Muscle layer of duodenum (tissue), 2 donors: ENCODE results near the gene PTCH2.
"Not testable (repeated sequence)": the region's sequence is repeated elsewhere in the genome, so short reads cannot be mapped to it uniquely, and the experiment has no call there.

Source experiments
- H3K27ac ChIP-seq: one replicate; pipeline ENCODE4 v1.7.0; 2013; ENCODE audit warnings: mild to moderate bottlenecking, low read length
- H3K27me3 ChIP-seq: one replicate; pipeline ENCODE4 v1.7.0; 2013; ENCODE audit warnings: low read depth, mild to moderate bottlenecking, control low read depth, low read length
- H3K36me3 ChIP-seq, 2 donors: one replicate each; pipeline ENCODE4 v1.7.0; 2013; ENCODE audit warnings: low read length in 2 of 2, control low read depth in 1 of 2, mild to moderate bottlenecking in 1 of 2; ENCODE audit not compliant: insufficient read depth in 2 of 2, control insufficient read depth in 1 of 2
- H3K4me1 ChIP-seq, 2 donors: one replicate each; pipeline ENCODE4 v1.7.0; 2013; ENCODE audit warnings: low read length in 2 of 2, mild to moderate bottlenecking in 2 of 2, control low read depth in 1 of 2, moderate library complexity in 1 of 2; ENCODE audit not compliant: insufficient read depth in 2 of 2, control insufficient read depth in 1 of 2
- H3K4me3 ChIP-seq, 2 donors: one replicate each; pipeline ENCODE4 v1.7.0; 2013; ENCODE audit warnings: low read length in 2 of 2, low read depth in 1 of 2, mild to moderate bottlenecking in 1 of 2
- H3K9me3 ChIP-seq, 2 donors: one replicate each; pipeline ENCODE4 v1.7.0; 2013; ENCODE audit warnings: low read length in 2 of 2, control low read depth in 1 of 2, mild to moderate bottlenecking in 1 of 2; ENCODE audit not compliant: control insufficient read depth in 1 of 2
- donor health status: healthy.

The PTCH2 gene

GRCh38 chr1:44838294-44838693, 4.8 kb downstream of the PTCH2 start:
- not testable (repeated sequence) for H3K4me1 ChIP-seq, H3K4me3 ChIP-seq, H3K36me3 ChIP-seq, H3K9me3 ChIP-seq, H3K27ac ChIP-seq, H3K27me3 ChIP-seq

GRCh38 chr1:44835738-44836675, 7.0 kb downstream of the PTCH2 start:
- Histone ChIP-seq H3K27me3 (no peaks in the 10 kb centered on the region), H3K4me3 (no peak overlapping the region), H3K9me3 (no peaks in the 10 kb centered on the region), H3K4me1 (no peaks in the 10 kb centered on the region), H3K36me3 (no peaks in the 10 kb centered on the region), H3K27ac (no peak overlapping the region)

- Histone ChIP-seq H3K27me3 (no peaks in the 10 kb centered on the region), H3K27ac (no peak overlapping the region), H3K36me3 (no peaks in the 10 kb centered on the region), H3K9me3 (no peaks in the 10 kb centered on the region), H3K4me1 (no peaks in the 10 kb centered on the region), H3K4me3 (no peak overlapping the region)
Measured at GRCh38 chr1:44834328-44834727, 8.7 kb downstream of the PTCH2 start.

GRCh38 chr1:44832056-44832705, 10.9 kb downstream of the PTCH2 start:
- Histone ChIP-seq H3K27ac (no peak overlapping the region), H3K36me3 (peaks cover 0 to 12% of the 10 kb centered on the region in 2 donors), H3K4me1 (no peaks in the 10 kb centered on the region), H3K27me3 (no peaks in the 10 kb centered on the region), H3K9me3 (no peaks in the 10 kb centered on the region), H3K4me3 (no peak overlapping the region)

GRCh38 chr1:44831516-44831915, 11.5 kb downstream of the PTCH2 start:
- H3K9me3 ChIP-seq: no peaks in the 10 kb centered on the region
- peaks cover 0 to 17% of the 10 kb centered on the region in 2 donors for H3K36me3 ChIP-seq
- no peak overlapping the region for H3K27ac ChIP-seq
- H3K27me3 ChIP-seq: no peaks in the 10 kb centered on the region
- H3K4me1 ChIP-seq: no peaks in the 10 kb centered on the region
- no peak overlapping the region for H3K4me3 ChIP-seq

GRCh38 chr1:44830900-44831304, 12.2 kb downstream of the PTCH2 start:
- Histone ChIP-seq H3K27me3 (no peaks in the 10 kb centered on the region), H3K36me3 (peaks cover 0 to 17% of the 10 kb centered on the region in 2 donors), H3K4me1 (no peaks in the 10 kb centered on the region), H3K9me3 (no peaks in the 10 kb centered on the region), H3K27ac (no peak overlapping the region), H3K4me3 (no peak overlapping the region)

- H3K9me3 ChIP-seq: no peaks in the 10 kb centered on the region
- peaks cover 0 to 17% of the 10 kb centered on the region in 2 donors for H3K36me3 ChIP-seq
- no peak overlapping the region for H3K4me3 ChIP-seq
- H3K27me3 ChIP-seq: no peaks in the 10 kb centered on the region
- no peak overlapping the region for H3K27ac ChIP-seq
- H3K4me1 ChIP-seq: no peaks in the 10 kb centered on the region
Measured at GRCh38 chr1:44829506-44830384, 13.3 kb downstream of the PTCH2 start.

GRCh38 chr1:44828841-44829440, 14.1 kb downstream of the PTCH2 start:
- Histone ChIP-seq H3K27me3 (no peaks in the 10 kb centered on the region), H3K9me3 (no peaks in the 10 kb centered on the region), H3K27ac (no peak overlapping the region), H3K4me1 (no peaks in the 10 kb centered on the region), H3K4me3 (no peak overlapping the region), H3K36me3 (peaks cover 0 to 17% of the 10 kb centered on the region in 2 donors)

- Histone ChIP-seq H3K36me3 (peaks cover 0 to 17% of the 10 kb centered on the region in 2 donors), H3K27me3 (no peaks in the 10 kb centered on the region), H3K4me3 (no peak overlapping the region), H3K27ac (no peak overlapping the region), H3K4me1 (no peaks in the 10 kb centered on the region), H3K9me3 (no peaks in the 10 kb centered on the region)
Measured at GRCh38 chr1:44828003-44828651, 14.9 kb downstream of the PTCH2 start.

- no peak overlapping the region for H3K4me3 ChIP-seq
- no peaks in the 10 kb centered on the region for H3K4me1 ChIP-seq
- H3K36me3 ChIP-seq: peaks cover 0 to 17% of the 10 kb centered on the region in 2 donors
- no peaks in the 10 kb centered on the region for H3K27me3 ChIP-seq
- H3K9me3 ChIP-seq: no peaks in the 10 kb centered on the region
- H3K27ac ChIP-seq: no peak overlapping the region
Measured at GRCh38 chr1:44827197-44828002, 15.7 kb downstream of the PTCH2 start.
